Osteocyte (in vitro differentiated cells): ENCODE data around the gene TTYH3. TPM values are rescaled to one million over a fixed set of nuclear protein-coding genes. Genes with fewer than 3 reads are reported as not detected.

Experiments
- DNase-seq: peaks from one replicate; pipeline ENCODE4 v3.0.0; 2021; ENCODE audit warnings: mixed read lengths; ENCODE audit not compliant: unreplicated experiment; ENCODE audit errors: extremely low spot score
- H3K27ac Mint-ChIP-seq: one replicate; pipeline ENCODE4 v1.8.0; 2021; ENCODE audit warnings: mild to moderate bottlenecking, mixed read lengths; ENCODE audit not compliant: unreplicated experiment
- H3K27me3 Mint-ChIP-seq: one replicate; pipeline ENCODE4 v1.8.0; 2021; ENCODE audit warnings: mixed read lengths; ENCODE audit not compliant: unreplicated experiment
- H3K36me3 Mint-ChIP-seq: one replicate; pipeline ENCODE4 v1.8.0; 2021; ENCODE audit warnings: mixed read lengths; ENCODE audit not compliant: unreplicated experiment
- H3K4me1 Mint-ChIP-seq: one replicate; pipeline ENCODE4 v1.8.0; 2021; ENCODE audit warnings: mixed read lengths; ENCODE audit not compliant: unreplicated experiment
- H3K4me3 Mint-ChIP-seq: one replicate; pipeline ENCODE4 v1.8.0; 2021; ENCODE audit warnings: mild to moderate bottlenecking, moderate library complexity, mixed read lengths; ENCODE audit not compliant: unreplicated experiment
- H3K9me3 Mint-ChIP-seq: one replicate; pipeline ENCODE4 v1.8.0; 2021; ENCODE audit warnings: mixed read lengths; ENCODE audit not compliant: unreplicated experiment
- CTCF ChIP-seq: fragments of 200-600 bp; sonication (generic); IDR thresholded peaks from 2 replicates; pipeline ENCODE4 v1.5.0; 2021; ENCODE audit warnings: antibody characterized with exemption, mild to moderate bottlenecking, moderate library complexity
- total RNA-seq: library from RNA; stranded (reverse); gene quantifications from 2 replicates; pipeline ENCODE4 v1.2.1, GENCODE V29; 2021

Gene TTYH3
- total RNA-seq, 1 donor from 2014 or later: 376 TPM

- H3K27me3 Mint-ChIP-seq: no peaks in the 10 kb centered on the region
- peaks cover 16% of the 10 kb centered on the region for H3K36me3 Mint-ChIP-seq
- H3K4me1 Mint-ChIP-seq: peaks cover 3% of the 10 kb centered on the region
- DNase-seq: no peak
- no peaks in the 10 kb centered on the region for H3K9me3 Mint-ChIP-seq
- TF ChIP-seq CTCF: no peak
- H3K27ac Mint-ChIP-seq: no peak overlapping the region
- H3K4me3 Mint-ChIP-seq: no peak overlapping the region
Measured at GRCh38 chr7:2658941-2659340, 27.2 kb downstream of the TTYH3 start.

- no peaks in the 10 kb centered on the region for H3K27me3 Mint-ChIP-seq
- no peak for DNase-seq
- peaks cover 5% of the 10 kb centered on the region for H3K4me1 Mint-ChIP-seq
- peaks cover 16% of the 10 kb centered on the region for H3K36me3 Mint-ChIP-seq
- H3K27ac Mint-ChIP-seq: no peak overlapping the region
- no peaks in the 10 kb centered on the region for H3K9me3 Mint-ChIP-seq
- no peak overlapping the region for H3K4me3 Mint-ChIP-seq
- no peak for TF ChIP-seq CTCF
Measured at GRCh38 chr7:2659556-2660358, 28.0 kb downstream of the TTYH3 start.

- no peak for DNase-seq
- Mint-ChIP-seq H3K9me3 (no peaks in the 10 kb centered on the region), H3K27me3 (no peaks in the 10 kb centered on the region), H3K27ac (no peak overlapping the region), H3K4me3 (no peak overlapping the region), H3K36me3 (peaks cover 16% of the 10 kb centered on the region), H3K4me1 (peaks cover 5% of the 10 kb centered on the region)
- peak; percentile 40 for TF ChIP-seq CTCF
Measured at GRCh38 chr7:2660359-2661095, 28.7 kb downstream of the TTYH3 start.

GRCh38 chr7:2661096-2661449 lies 29.3 kb downstream of the TTYH3 start:
- peaks cover 5% of the 10 kb centered on the region for H3K4me1 Mint-ChIP-seq
- H3K36me3 Mint-ChIP-seq: peaks cover 16% of the 10 kb centered on the region
- TF ChIP-seq CTCF: no peak
- H3K4me3 Mint-ChIP-seq: no peak overlapping the region
- DNase-seq: no peak
- H3K27me3 Mint-ChIP-seq: no peaks in the 10 kb centered on the region
- no peak overlapping the region for H3K27ac Mint-ChIP-seq
- no peaks in the 10 kb centered on the region for H3K9me3 Mint-ChIP-seq

- DNase-seq: no peak
- H3K27ac Mint-ChIP-seq: no peak overlapping the region
- peaks cover 8% of the 10 kb centered on the region for H3K4me1 Mint-ChIP-seq
- H3K27me3 Mint-ChIP-seq: no peaks in the 10 kb centered on the region
- peaks cover 16% of the 10 kb centered on the region for H3K36me3 Mint-ChIP-seq
- no peak overlapping the region for H3K4me3 Mint-ChIP-seq
- no peaks in the 10 kb centered on the region for H3K9me3 Mint-ChIP-seq
- TF ChIP-seq CTCF: peak; percentile 16
Measured at GRCh38 chr7:2661602-2662272, 30.0 kb downstream of the TTYH3 start.
